Myocyte (in vitro differentiated cells): ENCODE data around the gene COX11. TPM values are rescaled to one million over a fixed set of nuclear protein-coding genes. Genes with fewer than 3 reads are reported as not detected.

ENCODE experiments used
- DNase-seq: peaks from one replicate; pipeline ENCODE4 v3.0.0-alpha.2; 2012; ENCODE audit warnings: low read depth
- polyA plus RNA-seq: library from polyadenylated mRNA; unstranded; fragments of >200 nt; gene quantifications from one replicate; pipeline ENCODE4 v1.2.1, GENCODE V29; 2012; ENCODE audit warnings: missing spikeins
- total RNA-seq: library from RNA; depleted of rRNA; stranded (reverse); fragments of >200 nt; gene quantifications from 2 replicates; pipeline ENCODE4 v1.2.3, GENCODE V29; 2014

The COX11 gene, protein sequence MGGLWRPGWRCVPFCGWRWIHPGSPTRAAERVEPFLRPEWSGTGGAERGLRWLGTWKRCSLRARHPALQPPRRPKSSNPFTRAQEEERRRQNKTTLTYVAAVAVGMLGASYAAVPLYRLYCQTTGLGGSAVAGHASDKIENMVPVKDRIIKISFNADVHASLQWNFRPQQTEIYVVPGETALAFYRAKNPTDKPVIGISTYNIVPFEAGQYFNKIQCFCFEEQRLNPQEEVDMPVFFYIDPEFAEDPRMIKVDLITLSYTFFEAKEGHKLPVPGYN
- total RNA-seq: 110 and 145 TPM in 2 replicates
- 58.7 TPM for polyA plus RNA-seq

- DNase-seq: peak; percentile 98
Measured at GRCh38 chr17:54968262-54968987, at the start of gene COX11, which contains the start of gene STXBP4. Gene COX11, minus strand, starts transcription at chr17:54968654. Its CDS starts 8 bp downstream, at chr17:54968646. Gene STXBP4, plus strand, starts transcription at chr17:54968765. Its CDS starts 17,455 bp downstream, at chr17:54986220.

GRCh38 chr17:55005520-55005919 is 37.1 kb upstream of the COX11 start:
- DNase-seq: peak; percentile 32

DNA sequence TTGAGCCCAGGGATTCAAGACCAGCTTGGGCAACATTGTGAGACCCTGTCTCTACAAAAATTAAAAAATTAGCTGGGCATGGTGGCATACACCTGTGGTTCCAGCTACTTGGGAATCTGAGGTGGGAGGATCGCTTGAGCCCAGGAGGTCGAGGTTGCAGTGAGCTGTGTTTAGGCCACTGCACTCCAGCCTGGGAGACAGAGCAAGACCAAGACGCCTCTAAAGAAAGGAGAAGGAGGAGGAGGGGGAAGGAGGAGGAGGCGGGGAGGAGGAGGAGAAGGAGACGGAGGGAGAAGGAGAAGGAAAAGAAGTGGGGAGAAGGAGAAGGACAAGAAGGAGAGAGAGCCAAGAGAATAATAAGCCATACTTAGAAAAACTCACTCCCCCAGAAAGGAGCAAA is 36.0 kb upstream of the COX11 start:
- DNase-seq: no peak

DNA sequence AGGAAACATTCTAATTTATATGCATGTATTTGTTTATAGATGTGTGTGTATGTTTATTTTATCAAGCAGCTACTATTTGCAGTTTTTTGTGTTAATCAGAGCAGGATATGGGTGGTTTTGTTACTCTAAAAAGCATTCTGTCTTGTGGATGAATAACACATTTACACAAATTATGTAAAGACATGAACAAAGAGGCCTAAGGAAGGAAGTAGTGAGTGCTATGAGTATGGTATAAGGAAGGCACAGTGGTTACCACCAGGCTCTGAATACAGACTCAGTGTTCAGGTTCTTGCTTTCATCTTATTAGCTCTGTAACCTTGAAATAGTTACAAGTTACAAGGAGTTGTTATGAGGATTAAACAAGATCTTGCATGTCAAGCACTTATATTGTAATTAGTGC is 34.0 kb upstream of the COX11 start:
- no peak for DNase-seq

DNA sequence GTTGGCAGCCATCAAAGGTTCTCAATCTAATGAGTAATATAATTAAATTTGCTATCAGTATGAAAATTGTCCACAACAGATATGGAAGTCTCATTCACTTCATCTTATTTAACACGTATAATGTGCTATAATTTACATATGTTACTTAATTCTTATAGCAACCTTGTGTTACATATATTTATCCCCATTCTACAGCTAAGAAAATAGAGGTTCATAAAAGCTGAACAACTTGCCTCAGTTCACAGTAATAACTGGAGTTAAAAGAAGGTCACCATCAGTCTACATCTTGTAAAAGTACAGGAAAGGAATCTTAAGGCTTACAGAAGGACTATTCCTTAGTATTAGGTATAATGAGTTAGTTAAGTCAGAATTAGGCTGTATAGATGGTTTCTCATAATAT is 28.0 kb upstream of the COX11 start:
- no peak for DNase-seq

DNA sequence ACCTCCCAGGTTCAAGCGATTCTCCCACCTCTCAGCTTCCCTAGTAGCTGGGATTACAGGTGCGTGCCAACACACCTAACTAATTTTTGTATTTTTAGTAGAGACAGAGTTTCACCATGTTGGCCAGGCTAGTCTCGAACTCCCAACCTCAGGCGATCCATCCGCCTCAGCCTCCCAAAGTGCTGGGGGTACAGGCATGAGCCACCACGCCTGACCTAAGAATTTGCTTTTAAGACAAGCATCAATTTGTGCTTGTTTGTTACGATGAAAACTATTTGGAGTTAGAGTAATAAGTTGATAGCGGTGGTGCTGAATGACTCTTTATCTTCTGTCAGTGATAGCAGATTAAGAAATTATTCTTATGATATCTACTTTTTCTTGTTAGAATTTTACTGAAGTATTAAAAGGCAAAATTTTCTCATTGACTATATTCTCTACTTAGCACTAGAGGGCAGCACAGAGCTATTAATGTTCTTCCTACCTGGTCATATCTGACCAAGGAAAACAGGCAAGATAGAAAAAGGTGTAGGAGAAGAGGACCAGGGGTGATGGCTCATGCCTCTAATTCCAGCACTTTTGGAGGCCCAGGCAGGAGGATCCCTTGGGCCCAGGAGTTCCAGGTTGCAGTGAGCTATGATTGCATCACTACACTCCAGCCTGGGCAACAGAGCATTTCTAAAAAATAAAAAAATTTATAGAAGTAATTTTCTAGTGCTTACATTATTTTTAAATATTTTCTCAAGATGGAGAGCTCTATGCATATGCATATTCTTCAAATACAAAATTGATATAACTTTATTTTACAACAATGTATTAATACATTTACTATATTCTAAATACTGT is 24.6 kb upstream of the COX11 start:
- DNase-seq: peak; percentile 57

GRCh38 chr17:54991567-54991966 is 23.1 kb upstream of the COX11 start:
- no peak for DNase-seq

- DNase-seq: no peak
Measured at GRCh38 chr17:54990118-54990517, 21.7 kb upstream of the COX11 start.

DNA sequence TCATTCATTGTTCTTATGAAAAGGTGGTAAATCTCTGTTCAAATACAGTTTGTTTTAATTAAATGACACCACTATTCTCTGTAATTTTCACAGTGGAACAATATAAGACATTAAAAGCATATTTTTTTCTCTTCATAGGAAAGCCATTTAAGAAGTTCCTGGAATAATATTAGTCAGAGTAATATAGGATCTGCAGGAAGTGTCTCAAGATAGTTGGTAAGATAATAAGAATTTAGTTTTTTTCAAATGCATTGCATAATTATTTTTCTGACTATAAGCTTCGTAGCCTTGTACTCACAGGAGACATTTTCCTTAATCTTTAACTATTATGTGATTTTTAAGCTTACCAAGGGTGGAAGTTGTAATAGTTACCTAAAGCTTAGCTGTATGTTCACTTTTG is 17.0 kb upstream of the COX11 start:
- DNase-seq: no peak

- DNase-seq: no peak
Measured at GRCh38 chr17:54983260-54983659, 14.8 kb upstream of the COX11 start.

- DNase-seq: peak; percentile 30
Measured at GRCh38 chr17:54982399-54982798, 13.9 kb upstream of the COX11 start.

DNA sequence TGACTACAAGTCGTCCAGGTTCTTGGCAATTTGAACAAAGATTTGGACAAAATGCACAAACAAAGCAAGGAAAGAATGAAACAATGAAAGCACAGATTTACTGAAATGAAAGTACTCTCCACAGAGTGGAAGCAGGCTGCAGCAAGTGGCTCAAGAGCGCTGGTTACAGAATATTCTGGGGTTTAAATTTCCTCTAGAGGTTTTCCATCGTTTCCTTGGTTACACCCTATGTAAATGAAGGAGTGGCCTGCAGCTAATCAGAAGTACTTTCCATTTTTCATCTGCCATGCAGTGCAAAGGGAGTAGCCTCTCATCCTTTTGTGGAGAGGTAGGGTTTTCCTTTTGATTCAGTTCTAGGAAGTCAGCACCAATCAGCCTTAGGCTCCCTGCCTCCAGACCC is 11.9 kb upstream of the COX11 start:
- no peak for DNase-seq

DNA sequence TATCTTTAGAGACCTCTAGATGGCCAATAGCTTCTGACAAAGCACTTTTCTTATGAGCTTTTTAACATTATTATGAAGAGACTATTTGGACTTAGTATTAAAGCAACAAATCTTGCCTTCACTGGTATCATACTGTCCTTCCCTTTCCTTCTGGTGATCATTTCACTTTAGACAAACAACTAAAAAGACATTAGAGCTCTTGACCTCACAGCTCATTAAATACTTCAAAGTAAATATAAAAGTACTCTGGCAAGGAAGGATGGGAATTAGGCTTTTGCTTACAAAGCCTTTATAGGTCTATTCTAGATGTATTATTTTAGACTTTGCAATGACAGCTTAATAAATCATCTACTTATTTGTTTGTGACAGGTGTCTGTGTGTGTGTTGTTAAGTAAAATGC is 11.2 kb upstream of the COX11 start:
- no peak for DNase-seq

GRCh38 chr17:54977744-54978143 is 9.3 kb upstream of the COX11 start:
- DNase-seq: no peak

- no peak for DNase-seq
Measured at GRCh38 chr17:54976316-54976715, 7.9 kb upstream of the COX11 start.

GRCh38 chr17:54974759-54975158 is 6.3 kb upstream of the COX11 start:
- DNase-seq: no peak

DNA sequence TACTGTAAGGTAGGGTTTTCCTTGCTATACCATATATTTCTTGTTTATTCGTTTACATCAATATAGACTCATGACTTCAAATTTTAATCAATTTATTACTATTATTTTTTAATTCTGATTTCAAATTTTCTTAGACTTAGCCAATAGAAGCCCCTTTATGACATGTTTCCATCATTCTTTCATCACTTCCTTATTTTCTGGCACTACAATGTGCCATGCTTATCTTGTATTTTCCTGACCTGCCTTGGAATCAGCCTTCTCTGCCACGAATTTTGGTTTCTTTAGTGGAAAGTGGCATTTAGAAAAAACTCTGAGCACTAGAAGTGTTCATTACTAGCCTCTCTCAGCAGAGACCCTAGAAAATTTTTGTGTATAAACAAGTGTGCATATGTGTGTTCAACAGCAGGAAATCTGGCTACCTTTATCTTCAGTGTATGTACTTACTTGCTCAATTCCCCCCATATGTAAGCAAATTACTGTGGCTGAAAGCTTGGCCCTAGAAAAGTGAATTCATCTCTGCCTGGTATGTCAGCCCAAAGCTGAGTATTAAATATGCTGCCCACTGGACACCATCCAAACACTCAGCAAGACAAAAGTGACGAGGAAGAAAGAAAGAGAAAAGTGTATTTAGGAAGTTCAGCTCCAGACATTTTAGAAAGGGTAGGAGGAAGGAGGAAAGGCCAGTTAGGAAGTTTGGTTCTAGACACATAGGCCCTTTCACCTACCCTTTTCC is 4.1 kb upstream of the COX11 start:
- no peak for DNase-seq

- no peak for DNase-seq
Measured at GRCh38 chr17:54971901-54972300, 3.4 kb upstream of the COX11 start.

- no peak for DNase-seq
Measured at GRCh38 chr17:54971147-54971546, 2.7 kb upstream of the COX11 start.

DNA sequence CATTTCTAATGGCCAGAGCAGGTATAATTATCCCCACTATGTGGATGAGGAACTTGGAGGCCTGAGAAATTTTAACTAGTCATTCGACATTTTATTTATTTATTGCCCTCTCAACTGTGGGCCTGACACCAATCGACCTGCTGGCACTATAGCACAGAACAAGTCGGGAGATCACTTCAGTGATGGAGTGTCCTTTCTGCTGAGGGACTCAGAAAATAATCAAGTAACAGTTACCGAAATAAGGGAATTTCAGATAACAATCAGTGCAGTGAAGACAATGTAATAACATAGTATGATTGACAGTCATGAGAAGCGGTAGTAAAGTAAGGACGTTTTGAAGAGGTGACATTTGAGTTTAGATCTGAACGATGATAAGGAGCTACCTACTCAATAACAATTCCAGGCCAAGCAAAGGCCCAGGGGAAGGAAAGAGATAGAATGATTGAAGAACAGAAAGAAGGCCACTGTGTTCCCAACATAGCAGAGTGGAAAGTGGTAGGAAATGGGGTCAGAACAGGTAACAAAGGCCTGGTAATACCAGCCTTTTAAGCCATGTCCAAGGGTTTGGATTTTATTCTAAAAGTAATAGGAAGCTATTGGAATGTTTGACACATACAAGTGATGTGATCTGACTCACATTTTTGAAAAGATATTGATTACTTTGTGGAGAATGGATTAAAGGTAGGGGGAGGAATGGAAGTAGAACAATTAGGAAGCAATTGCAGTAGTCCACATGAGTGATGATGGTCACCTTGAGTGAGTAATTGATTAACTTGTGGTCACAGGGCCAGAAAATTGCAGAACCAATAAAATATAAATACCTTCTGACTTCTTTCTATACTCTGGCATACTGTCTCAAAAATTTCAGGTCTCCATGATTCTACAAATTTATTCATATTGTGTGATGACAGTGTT is 1.5 kb upstream of the COX11 start:
- no peak for DNase-seq
